PC-3 (cell line): Measurements from ENCODE around the gene KLF5.

Experiments
- EZH2 ChIP-seq: fragments of 300-600 bp; sonication (generic); IDR thresholded peaks from one replicate; pipeline ENCODE4 v1.6.1; 2017; ENCODE audit warnings: antibody characterized with exemption, mild to moderate bottlenecking, low read length; ENCODE audit not compliant: unreplicated experiment
- EZH2phosphoT487 ChIP-seq: fragments of 300-600 bp; sonication (generic); IDR thresholded peaks from 2 replicates; pipeline ENCODE4 v1.6.1; 2018; ENCODE audit warnings: mild to moderate bottlenecking, antibody characterized with exemption, low read length, borderline replicate concordance
- TF ChIP-seq, protein P1 (sequence below): fragments of 300-600 bp; sonication (generic); conservative IDR thresholded peaks from 2 replicates; pipeline ENCODE4 v1.5.1; 2017; ENCODE audit warnings: antibody characterized with exemption, low read depth, mild to moderate bottlenecking, low read length

DNA sequence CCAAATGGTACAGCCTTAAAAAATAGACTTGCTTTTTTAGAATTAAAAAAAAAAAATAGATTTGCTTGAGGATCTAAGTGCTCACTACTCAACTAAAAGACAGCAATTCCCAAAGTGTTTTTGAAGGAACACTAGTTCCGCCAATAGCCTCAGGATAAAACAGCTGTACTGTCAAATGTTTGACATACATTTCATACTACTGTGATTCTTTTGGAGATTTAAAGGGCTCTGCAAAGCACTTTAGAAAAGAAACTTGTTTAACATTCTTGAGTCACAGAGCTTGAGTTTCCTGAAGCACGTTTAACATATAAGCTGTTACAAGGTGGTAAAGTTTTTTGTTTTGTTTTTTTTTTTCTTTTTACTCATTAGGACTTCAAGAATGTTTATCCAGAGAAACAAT is 23.1 kb upstream of the KLF5 start:
- TF ChIP-seq EZH2 (no peak), EZH2phosphoT487 (no peak)
- TF ChIP-seq, protein P1, sequence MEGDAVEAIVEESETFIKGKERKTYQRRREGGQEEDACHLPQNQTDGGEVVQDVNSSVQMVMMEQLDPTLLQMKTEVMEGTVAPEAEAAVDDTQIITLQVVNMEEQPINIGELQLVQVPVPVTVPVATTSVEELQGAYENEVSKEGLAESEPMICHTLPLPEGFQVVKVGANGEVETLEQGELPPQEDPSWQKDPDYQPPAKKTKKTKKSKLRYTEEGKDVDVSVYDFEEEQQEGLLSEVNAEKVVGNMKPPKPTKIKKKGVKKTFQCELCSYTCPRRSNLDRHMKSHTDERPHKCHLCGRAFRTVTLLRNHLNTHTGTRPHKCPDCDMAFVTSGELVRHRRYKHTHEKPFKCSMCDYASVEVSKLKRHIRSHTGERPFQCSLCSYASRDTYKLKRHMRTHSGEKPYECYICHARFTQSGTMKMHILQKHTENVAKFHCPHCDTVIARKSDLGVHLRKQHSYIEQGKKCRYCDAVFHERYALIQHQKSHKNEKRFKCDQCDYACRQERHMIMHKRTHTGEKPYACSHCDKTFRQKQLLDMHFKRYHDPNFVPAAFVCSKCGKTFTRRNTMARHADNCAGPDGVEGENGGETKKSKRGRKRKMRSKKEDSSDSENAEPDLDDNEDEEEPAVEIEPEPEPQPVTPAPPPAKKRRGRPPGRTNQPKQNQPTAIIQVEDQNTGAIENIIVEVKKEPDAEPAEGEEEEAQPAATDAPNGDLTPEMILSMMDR, result no peak
